ENCODE results near the gene SYNJ2BP. TPM values are rescaled to one million over a fixed set of nuclear protein-coding genes. Genes with fewer than 3 reads are reported as not detected.
"Not testable (repeated sequence)": the region's sequence is repeated elsewhere in the genome, so short reads cannot be mapped to it uniquely, and the experiment has no call there.

SYNJ2BP gene
- total and polyA plus RNA-seq, 2 of the 13 experiments (the other 11 are each of a cell fraction or from before 2014, with no cell fraction given) = 18.1 to 28.6 TPM

- TF ChIP-seq ZMYM2 (CRISPR knock-in tag; IDR thresholded peaks at IDR 0.05) (no peak), ZC3H4 (CRISPR knock-in tag; IDR thresholded peaks at IDR 0.05; ENCODE audit: borderline replicate concordance) (no peak), ZMYM4 (CRISPR knock-in tag; IDR thresholded peaks at IDR 0.05) (no peak), HNF4G (IDR thresholded peaks at IDR 0.05; ENCODE audit: borderline replicate concordance, low read depth, low read length) (no peak), HNF4G (CRISPR knock-in tag; IDR thresholded peaks at IDR 0.05; ENCODE audit: borderline replicate concordance, low read depth) (no peak)
- TF ChIP-seq, protein P1, sequence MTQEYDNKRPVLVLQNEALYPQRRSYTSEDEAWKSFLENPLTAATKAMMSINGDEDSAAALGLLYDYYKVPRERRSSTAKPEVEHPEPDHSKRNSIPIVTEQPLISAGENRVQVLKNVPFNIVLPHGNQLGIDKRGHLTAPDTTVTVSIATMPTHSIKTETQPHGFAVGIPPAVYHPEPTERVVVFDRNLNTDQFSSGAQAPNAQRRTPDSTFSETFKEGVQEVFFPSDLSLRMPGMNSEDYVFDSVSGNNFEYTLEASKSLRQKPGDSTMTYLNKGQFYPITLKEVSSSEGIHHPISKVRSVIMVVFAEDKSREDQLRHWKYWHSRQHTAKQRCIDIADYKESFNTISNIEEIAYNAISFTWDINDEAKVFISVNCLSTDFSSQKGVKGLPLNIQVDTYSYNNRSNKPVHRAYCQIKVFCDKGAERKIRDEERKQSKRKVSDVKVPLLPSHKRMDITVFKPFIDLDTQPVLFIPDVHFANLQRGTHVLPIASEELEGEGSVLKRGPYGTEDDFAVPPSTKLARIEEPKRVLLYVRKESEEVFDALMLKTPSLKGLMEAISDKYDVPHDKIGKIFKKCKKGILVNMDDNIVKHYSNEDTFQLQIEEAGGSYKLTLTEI (CRISPR knock-in tag; conservative IDR thresholded peaks at IDR 0.05) = no peak
Measured at GRCh38 chr14:70407621-70408020, 9.3 kb downstream of the SYNJ2BP start (continued).

GRCh38 chr14:70406216-70406615 lies 10.7 kb downstream of the SYNJ2BP start:
- H3K4me2 ChIP-seq (ENCODE audit: low read depth, low read length); in situ Hi-C loops (cut with HindIII; ENCODE audit: extremely low pct_ligation_motif_present, low pct_unique_long_range_greater_than_20kb); BruUV-seq (replicated peaks); DNase-seq (ENCODE audit: low spot score); POLR2A ChIA-PET; H2AFZ ChIP-seq (ENCODE audit: low read length); H3K9me3 ChIP-seq (ENCODE audit: low read length); intact Hi-C loops (cut with micrococcal nuclease; ENCODE audit: unreplicated experiment); H3K27me3 ChIP-seq (ENCODE audit: control insufficient read depth in 1 of 2, insufficient read depth in 2 of 2, low read length in 2 of 2); FAIRE-seq; CTCF ChIA-PET (ENCODE audit: low intra/inter-chr PET ratio, low total read pairs); H3K36me3 ChIP-seq (replicated peaks in 1 of 2; ENCODE audit: control insufficient read depth in 1 of 2, insufficient read depth in 2 of 2, low read length in 2 of 2); H3K9ac ChIP-seq (ENCODE audit: insufficient read depth, low read depth, low read length); H3K27ac ChIP-seq (ENCODE audit: extremely low read length, insufficient read depth, low read length); H4K20me1 ChIP-seq (ENCODE audit: insufficient read depth, low read length); H3K4me3 ChIP-seq (replicated peaks in 1 of 3; ENCODE audit: insufficient read depth in 1 of 3, low read depth in 2 of 3, low read length in 3 of 3); ATAC-seq; H3K4me1 ChIP-seq (ENCODE audit: insufficient read depth, low read length): not testable (repeated sequence)
- WGBS (ENCODE audit: low lambda C conversion rate) = 78% methylated on average over 3 of the region's 4 CpGs
- peaks cover 13% of the 10 kb centered on the region for H3K79me2 ChIP-seq (ENCODE audit: insufficient read depth, low read length)

All from HepG2 (cell line).